Measurements from ENCODE around the gene PPP1R7.
A peak's percentile ranks its signal among the peaks of the same experiment; 100 is the strongest.

The PPP1R7 gene

DNA sequence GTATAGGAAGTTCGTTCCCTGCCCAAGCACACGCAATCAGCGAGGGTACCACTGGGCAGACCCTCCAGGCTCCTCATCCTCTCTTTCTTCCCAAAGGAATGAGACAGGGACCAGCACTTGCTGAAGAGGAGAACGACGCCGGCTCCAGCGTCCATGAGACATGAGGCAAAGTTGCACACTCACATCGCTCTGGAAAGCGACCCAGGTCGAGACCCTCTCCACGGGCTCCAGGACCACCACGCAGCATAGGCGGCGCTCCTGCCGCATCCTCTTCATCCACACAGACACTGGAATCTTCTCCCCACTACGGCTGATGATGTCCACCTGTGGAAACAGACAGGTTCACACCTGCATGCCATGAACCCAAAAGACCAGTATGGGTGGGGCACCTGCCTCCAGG is 11.8 kb upstream of the PPP1R7 start:
- POLR2A ChIA-PET (ENCODE audit: low non-redundant PET) = no interaction called here
- DNase-seq (ENCODE audit: low spot score) = no peak
- TF ChIP-seq, protein P1, sequence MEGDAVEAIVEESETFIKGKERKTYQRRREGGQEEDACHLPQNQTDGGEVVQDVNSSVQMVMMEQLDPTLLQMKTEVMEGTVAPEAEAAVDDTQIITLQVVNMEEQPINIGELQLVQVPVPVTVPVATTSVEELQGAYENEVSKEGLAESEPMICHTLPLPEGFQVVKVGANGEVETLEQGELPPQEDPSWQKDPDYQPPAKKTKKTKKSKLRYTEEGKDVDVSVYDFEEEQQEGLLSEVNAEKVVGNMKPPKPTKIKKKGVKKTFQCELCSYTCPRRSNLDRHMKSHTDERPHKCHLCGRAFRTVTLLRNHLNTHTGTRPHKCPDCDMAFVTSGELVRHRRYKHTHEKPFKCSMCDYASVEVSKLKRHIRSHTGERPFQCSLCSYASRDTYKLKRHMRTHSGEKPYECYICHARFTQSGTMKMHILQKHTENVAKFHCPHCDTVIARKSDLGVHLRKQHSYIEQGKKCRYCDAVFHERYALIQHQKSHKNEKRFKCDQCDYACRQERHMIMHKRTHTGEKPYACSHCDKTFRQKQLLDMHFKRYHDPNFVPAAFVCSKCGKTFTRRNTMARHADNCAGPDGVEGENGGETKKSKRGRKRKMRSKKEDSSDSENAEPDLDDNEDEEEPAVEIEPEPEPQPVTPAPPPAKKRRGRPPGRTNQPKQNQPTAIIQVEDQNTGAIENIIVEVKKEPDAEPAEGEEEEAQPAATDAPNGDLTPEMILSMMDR (conservative IDR thresholded peaks at IDR 0.05; ENCODE audit: low read depth) = no peak
- CTCF ChIA-PET = interaction anchor here (0.6 kb wide), 1 partner anchor 364 kb away, joined by 3 read pairs; no protein-coding TSS in a partner anchor
- no peak overlapping the region for H3K27ac ChIP-seq

DNA sequence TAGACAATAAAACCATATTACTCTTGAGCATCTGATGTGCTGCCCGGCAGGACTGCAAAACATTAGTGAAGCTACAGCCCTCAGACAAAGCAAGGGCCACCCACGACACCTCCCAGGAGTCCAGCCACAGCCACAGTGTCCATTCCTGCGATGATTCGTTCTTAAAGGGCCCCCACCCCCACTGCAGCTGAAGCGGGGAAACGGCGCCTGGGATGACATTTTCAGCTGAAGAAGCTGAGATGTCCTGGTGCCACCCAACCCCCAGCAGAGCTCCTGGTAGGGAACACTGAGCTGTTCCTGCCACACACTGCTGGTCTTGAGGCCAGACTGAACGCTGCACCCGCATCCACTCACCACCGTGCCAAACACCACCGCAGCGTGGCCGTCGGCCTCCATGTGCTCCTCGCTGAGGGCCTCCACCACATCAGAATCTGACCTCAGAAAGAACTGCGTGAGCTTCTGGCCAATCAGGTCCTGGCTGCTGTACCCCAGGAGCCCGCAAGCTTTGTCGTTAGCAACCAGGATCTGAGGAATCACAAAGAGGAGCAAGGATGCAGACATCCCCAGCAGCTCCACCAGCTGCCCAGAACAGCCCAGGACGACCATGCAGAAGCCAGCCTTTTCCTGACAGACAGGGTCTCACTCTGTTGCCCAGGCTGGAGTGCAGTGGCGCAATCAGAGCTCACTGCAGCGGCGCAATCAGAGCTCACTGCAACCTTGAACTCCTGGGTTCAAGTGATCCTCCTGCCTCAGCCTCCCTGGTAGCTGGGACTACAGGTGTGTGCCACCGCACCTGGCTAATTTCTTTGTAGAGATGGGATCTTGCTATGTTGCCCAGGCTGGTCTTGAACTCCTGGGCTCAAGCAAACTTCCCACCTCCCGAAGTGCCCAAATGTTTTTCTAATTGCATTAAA is 10.5 kb upstream of the PPP1R7 start:
- H3K27ac ChIP-seq = peak overlapping the region; percentile 25; the same call in 1 of the 2 replicates
- TF ChIP-seq, protein P1 (conservative IDR thresholded peaks at IDR 0.05; ENCODE audit: low read depth) = no peak
- CTCF ChIA-PET = no interaction called here
- no peak for DNase-seq (ENCODE audit: low spot score)
- POLR2A ChIA-PET (ENCODE audit: low non-redundant PET) = no interaction called here

DNA sequence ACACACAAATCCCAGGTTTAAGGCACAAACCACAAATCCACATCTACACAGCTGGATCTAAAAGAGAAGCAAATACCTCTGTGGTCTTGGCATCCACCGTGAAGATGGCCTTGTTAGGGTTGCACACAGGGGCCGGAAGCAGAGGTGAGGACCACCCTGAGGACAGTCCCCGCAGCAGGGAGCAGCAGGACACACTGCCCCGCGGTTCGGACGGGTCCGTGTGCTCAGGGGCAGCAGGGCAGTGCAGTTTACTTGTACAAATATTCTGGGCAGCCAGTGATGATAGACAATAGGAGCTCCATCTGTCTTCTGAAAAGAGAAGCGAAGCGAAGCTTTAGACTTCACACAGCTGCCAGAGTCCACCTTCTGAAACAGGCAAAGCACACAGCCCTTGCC is 9.8 kb upstream of the PPP1R7 start:
- no peak for DNase-seq (ENCODE audit: low spot score)
- TF ChIP-seq, protein P1 (conservative IDR thresholded peaks at IDR 0.05; ENCODE audit: low read depth) = no peak
- CTCF ChIA-PET = interaction anchor here (0.6 kb wide), 1 partner anchor 282 kb away, joined by 3 read pairs; no protein-coding TSS in a partner anchor
- H3K27ac ChIP-seq = peak overlapping the region; percentile 25
- POLR2A ChIA-PET (ENCODE audit: low non-redundant PET) = no interaction called here

DNA sequence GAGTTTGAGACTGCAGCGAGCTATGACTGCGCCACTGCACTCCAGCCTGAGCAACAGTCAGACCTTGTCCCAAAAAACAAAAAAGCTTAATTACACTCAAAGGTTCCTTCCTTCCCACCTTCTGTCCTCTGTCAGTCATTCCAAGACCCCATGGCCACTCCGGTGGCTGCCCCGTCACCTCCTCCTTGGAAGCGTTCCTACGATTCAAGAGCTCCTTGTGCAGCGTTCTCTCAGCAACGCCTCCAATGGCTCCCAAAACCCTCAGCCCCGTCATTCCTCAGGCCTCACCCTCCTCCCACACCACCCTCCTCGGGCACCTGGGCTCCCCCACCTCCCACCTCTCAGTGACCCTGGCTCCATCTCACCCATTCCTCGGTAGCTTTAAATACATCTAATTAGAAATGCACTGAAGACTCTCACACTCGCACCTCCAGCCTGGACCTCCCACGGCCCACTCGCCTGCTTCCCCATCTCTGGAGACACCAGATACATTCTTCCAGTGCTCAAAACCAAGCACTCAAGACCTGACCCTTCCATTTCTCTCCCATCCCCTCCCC is 9.0 kb upstream of the PPP1R7 start:
- CTCF ChIA-PET = interaction anchor here (0.6 kb wide), 1 partner anchor 283 kb away, joined by 3 read pairs; no protein-coding TSS in a partner anchor
- POLR2A ChIA-PET (ENCODE audit: low non-redundant PET) = no interaction called here
- peak overlapping the region; percentile 25 for H3K27ac ChIP-seq
- TF ChIP-seq, protein P1 (conservative IDR thresholded peaks at IDR 0.05; ENCODE audit: low read depth) = no peak
- no peak for DNase-seq (ENCODE audit: low spot score)

DNA sequence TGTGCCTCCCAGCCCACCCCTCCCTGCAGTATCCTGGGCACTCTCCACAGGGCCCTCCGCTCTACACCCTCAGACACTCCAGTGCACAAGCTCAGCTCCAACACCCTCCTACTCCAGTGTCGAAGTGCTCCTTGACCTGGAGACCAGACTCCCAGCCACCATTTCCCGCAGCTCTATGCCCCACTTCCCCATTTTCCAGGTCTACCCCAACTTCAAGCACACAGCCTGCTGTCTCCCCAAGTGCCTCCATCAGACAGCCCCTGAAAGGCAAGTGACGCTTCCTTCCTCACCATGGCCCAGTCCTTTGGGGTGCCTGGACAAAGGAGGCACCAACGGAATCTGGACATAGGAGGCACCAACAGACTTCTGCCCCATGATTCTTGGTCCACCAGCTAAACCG is 8.2 kb upstream of the PPP1R7 start:
- TF ChIP-seq, protein P1 (conservative IDR thresholded peaks at IDR 0.05; ENCODE audit: low read depth) = no peak
- no peak overlapping the region for H3K27ac ChIP-seq
- POLR2A ChIA-PET (ENCODE audit: low non-redundant PET) = no interaction called here
- CTCF ChIA-PET = no interaction called here
- no peak for DNase-seq (ENCODE audit: low spot score)

DNA sequence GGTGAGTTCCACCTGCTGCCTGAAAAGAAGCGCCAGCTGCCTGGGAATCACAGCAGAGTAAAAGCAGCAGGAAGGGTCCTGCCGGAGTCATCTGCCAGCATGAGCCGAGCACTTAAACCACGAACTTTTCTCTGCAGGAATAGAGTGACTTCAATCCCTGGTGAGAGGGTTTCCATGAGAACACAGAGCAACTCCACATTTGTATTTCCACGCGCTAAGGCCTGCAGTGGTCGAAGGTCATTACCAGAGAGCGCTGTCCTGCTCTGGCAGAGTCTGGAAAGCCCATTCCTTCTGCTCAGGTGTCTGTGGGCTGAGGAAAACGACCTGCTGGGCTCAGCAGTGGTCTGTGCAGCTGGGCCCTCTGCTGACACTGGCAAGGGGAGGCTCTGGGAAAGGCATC is 7.7 kb upstream of the PPP1R7 start:
- TF ChIP-seq, protein P1 (conservative IDR thresholded peaks at IDR 0.05; ENCODE audit: low read depth) = no peak
- no peak for DNase-seq (ENCODE audit: low spot score)
- POLR2A ChIA-PET (ENCODE audit: low non-redundant PET) = no interaction called here
- CTCF ChIA-PET = no interaction called here
- no peak overlapping the region for H3K27ac ChIP-seq
